ENCODE measurements around the gene TRAK1.

TRAK1 gene

DNA sequence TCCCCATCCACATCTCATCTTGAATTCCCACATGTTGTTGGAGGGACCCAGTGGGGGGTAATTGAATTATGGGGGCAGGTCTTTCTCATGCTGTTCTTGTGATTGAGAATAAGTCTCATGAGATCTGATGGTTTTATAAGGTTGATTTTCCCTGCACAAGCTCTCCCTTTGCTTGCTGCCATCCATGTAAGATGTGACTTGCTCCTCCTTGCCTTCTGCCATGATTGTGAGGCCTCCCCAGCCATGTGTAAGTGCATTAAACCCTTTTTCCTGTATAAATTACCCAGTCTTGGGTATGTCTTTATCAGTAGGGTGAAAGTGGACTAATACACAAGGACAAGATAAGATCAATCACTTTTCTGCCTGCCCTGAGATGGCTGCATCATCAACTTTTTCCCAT is 180.6 kb downstream of the TRAK1 start:
- no peak overlapping the region for H3K4me3 ChIP-seq (ENCODE audit: low read length in 2 of 2)
- no peaks in the 10 kb centered on the region for H3K36me3 ChIP-seq (ENCODE audit: control insufficient read depth in 2 of 2, insufficient read depth in 2 of 2, low read length in 2 of 2)
- H3K27me3 ChIP-seq (ENCODE audit: control insufficient read depth in 2 of 2, insufficient read depth in 2 of 2, low read length in 2 of 2), result peaks cover 9 to 18% of the 10 kb centered on the region in 2 donors
- H3K9me3 ChIP-seq (ENCODE audit: control insufficient read depth in 2 of 2, low read length in 2 of 2), result no peaks in the 10 kb centered on the region
- no peaks in the 10 kb centered on the region for H3K4me1 ChIP-seq (ENCODE audit: control insufficient read depth in 2 of 2, insufficient read depth in 2 of 2, low read length in 2 of 2)
- H3K27ac ChIP-seq (ENCODE audit: low read depth in 2 of 2, low read length in 2 of 2), result no peak overlapping the region
- no peak overlapping the region for H3K9ac ChIP-seq (ENCODE audit: low read depth in 1 of 2, low read length in 2 of 2)

DNA sequence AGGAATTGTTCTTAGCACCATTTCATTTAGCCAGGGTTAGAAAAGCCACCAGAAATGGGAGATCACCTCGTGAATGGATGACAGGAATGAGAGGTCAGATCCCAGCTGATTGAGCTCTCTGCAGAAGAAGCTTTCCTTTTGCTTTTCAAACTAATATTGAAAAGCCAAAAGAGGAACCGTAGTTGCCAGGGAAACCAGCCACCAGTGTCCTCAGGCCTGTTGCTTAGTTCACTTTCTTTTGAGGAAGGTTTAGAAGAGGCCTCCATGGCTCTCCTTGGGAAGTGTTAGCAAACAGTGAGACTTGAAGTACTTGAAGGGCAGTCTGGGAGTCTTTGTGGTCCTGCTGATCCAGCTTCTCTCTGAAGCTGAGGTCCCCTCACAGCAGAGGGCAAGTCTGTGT is 182.2 kb downstream of the TRAK1 start:
- H3K9ac ChIP-seq (ENCODE audit: low read depth in 1 of 2, low read length in 2 of 2), result no peak overlapping the region
- H3K27ac ChIP-seq (ENCODE audit: low read depth in 2 of 2, low read length in 2 of 2), result no peak overlapping the region
- H3K4me3 ChIP-seq (ENCODE audit: low read length in 2 of 2), result no peak overlapping the region
- H3K9me3 ChIP-seq (ENCODE audit: control insufficient read depth in 2 of 2, low read length in 2 of 2), result no peaks in the 10 kb centered on the region
- no peaks in the 10 kb centered on the region for H3K36me3 ChIP-seq (ENCODE audit: control insufficient read depth in 2 of 2, insufficient read depth in 2 of 2, low read length in 2 of 2)
- peaks cover 9% of the 10 kb centered on the region in 2 donors for H3K27me3 ChIP-seq (ENCODE audit: control insufficient read depth in 2 of 2, insufficient read depth in 2 of 2, low read length in 2 of 2)
- no peaks in the 10 kb centered on the region for H3K4me1 ChIP-seq (ENCODE audit: control insufficient read depth in 2 of 2, insufficient read depth in 2 of 2, low read length in 2 of 2)

DNA sequence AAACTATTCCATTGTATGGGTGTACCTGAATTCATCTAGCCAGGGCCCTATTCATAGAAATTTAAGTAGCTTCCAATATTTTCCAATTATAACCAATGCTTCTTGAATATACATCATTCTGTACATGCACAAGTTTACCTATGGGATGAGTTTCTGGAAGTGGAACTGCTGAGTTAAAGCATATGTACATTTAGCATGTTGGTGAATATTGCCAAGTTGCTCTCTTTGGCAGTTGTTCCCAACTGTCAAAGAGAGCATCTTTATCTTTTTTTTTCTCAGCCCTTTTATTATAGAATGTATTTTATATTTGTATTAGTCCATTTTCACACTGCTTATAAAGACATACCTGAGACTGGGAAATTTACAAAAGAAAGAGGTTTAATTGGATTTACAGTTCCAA is 183.1 kb downstream of the TRAK1 start:
- Histone ChIP-seq H3K27me3 (ENCODE audit: control insufficient read depth in 2 of 2, insufficient read depth in 2 of 2, low read length in 2 of 2) (peaks cover 8 to 9% of the 10 kb centered on the region in 2 donors), H3K27ac (ENCODE audit: low read depth in 2 of 2, low read length in 2 of 2) (no peak overlapping the region), H3K4me1 (ENCODE audit: control insufficient read depth in 2 of 2, insufficient read depth in 2 of 2, low read length in 2 of 2) (no peaks in the 10 kb centered on the region), H3K4me3 (ENCODE audit: low read length in 2 of 2) (no peak overlapping the region), H3K9me3 (ENCODE audit: control insufficient read depth in 2 of 2, low read length in 2 of 2) (no peaks in the 10 kb centered on the region), H3K9ac (ENCODE audit: low read depth in 1 of 2, low read length in 2 of 2) (no peak overlapping the region), H3K36me3 (ENCODE audit: control insufficient read depth in 2 of 2, insufficient read depth in 2 of 2, low read length in 2 of 2) (no peaks in the 10 kb centered on the region)

DNA sequence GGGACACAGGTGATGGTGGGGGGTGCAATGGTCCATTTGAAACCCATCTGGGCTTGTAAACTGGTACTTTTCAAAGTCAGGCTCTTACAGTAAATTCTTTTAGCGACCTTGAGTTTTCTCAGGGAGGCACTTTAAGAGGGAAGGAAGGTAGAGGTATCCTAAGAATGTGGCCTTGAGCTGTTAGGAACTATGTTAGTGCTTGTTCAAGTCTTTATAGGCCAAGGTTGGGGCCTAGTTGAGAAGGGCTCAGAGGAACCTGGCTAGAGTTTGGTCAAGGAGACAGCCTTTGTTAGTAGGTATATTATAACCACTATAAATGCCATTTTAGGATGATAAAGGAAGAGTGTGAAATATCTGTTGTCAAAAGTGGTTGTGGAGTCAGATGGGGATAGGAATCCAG is 184.1 kb downstream of the TRAK1 start:
- no peak overlapping the region for H3K4me3 ChIP-seq (ENCODE audit: low read length in 2 of 2)
- no peaks in the 10 kb centered on the region for H3K36me3 ChIP-seq (ENCODE audit: control insufficient read depth in 2 of 2, insufficient read depth in 2 of 2, low read length in 2 of 2)
- no peak overlapping the region for H3K9ac ChIP-seq (ENCODE audit: low read depth in 1 of 2, low read length in 2 of 2)
- H3K27me3 ChIP-seq (ENCODE audit: control insufficient read depth in 2 of 2, insufficient read depth in 2 of 2, low read length in 2 of 2), result peaks cover 7 to 9% of the 10 kb centered on the region in 2 donors
- no peaks in the 10 kb centered on the region for H3K4me1 ChIP-seq (ENCODE audit: control insufficient read depth in 2 of 2, insufficient read depth in 2 of 2, low read length in 2 of 2)
- no peak overlapping the region for H3K27ac ChIP-seq (ENCODE audit: low read depth in 2 of 2, low read length in 2 of 2)
- peaks cover 0 to 2% of the 10 kb centered on the region in 2 donors for H3K9me3 ChIP-seq (ENCODE audit: control insufficient read depth in 2 of 2, low read length in 2 of 2)

Data from mucosa of rectum (tissue), 2 donors.